OCI-LY7 (cell line): ENCODE results near the gene CORO6. TPM values are rescaled to one million over a fixed set of nuclear protein-coding genes. Genes with fewer than 3 reads are reported as not detected.

Source experiments
- BruUV-seq: library from RNA; stranded (reverse); fragments of 400-500 nt; replicated peaks from 2 replicates; lab custom pipeline; 2021; lab: Mats Ljungman, UMichigan
- CTCF ChIA-PET: fragments of 300-600 bp; sonication (Branson Sonifier 250); formaldehyde crosslinking; loops from one replicate; lab custom pipeline; 2022; ENCODE audit warnings: antibody characterized with exemption; ENCODE audit not compliant: unreplicated experiment; lab: Charles Lee
- POLR2A ChIA-PET: fragments of 300-600 bp; sonication (Branson Sonifier 250); formaldehyde crosslinking; loops from one replicate; lab custom pipeline; 2022; ENCODE audit warnings: antibody characterized with exemption; lab: Charles Lee
- DNase-seq: peaks from one replicate; pipeline ENCODE4 v3.0.0-alpha.2; 2015; ENCODE audit warnings: low spot score
- H2AFZ ChIP-seq: fragments of 200-600 bp; sonication (generic), shearing (Covaris generic); 2 replicates; pipeline ENCODE4 v1.6.1; 2014; ENCODE audit warnings: mild to moderate bottlenecking, antibody characterized with exemption, low read length, moderate library complexity
- H3K27ac ChIP-seq: fragments of 200-600 bp; sonication (generic); 2 replicates; pipeline ENCODE4 v1.5.1; 2014; ENCODE audit warnings: mixed run types, low read depth, mild to moderate bottlenecking, moderate library complexity, low read length, inconsistent platforms; ENCODE audit not compliant: poor library complexity, severe bottlenecking
- H3K36me3 ChIP-seq: fragments of 200-600 bp; sonication (generic); 2 replicates; pipeline ENCODE4 v1.6.1; 2014; ENCODE audit warnings: mild to moderate bottlenecking, antibody characterized with exemption, low read length, moderate library complexity, mixed read lengths; ENCODE audit not compliant: insufficient read depth
- H3K4me1 ChIP-seq: fragments of 200-600 bp; sonication (generic); 2 replicates; pipeline ENCODE4 v1.5.1; 2014; ENCODE audit warnings: mild to moderate bottlenecking, low read length; ENCODE audit not compliant: insufficient read depth, poor library complexity, severe bottlenecking
- H3K4me2 ChIP-seq: fragments of 200-600 bp; sonication (generic); 2 replicates; pipeline ENCODE4 v1.6.1; 2014; ENCODE audit warnings: mild to moderate bottlenecking, low read length
- H3K4me3 ChIP-seq: fragments of 200-600 bp; sonication (generic); 2 replicates; pipeline ENCODE4 v1.5.1; 2014; ENCODE audit warnings: mild to moderate bottlenecking, low read depth, low read length; ENCODE audit not compliant: poor library complexity, severe bottlenecking
- H3K79me2 ChIP-seq: fragments of 200-600 bp; sonication (generic); 2 replicates; pipeline ENCODE4 v1.6.1; 2016; ENCODE audit warnings: low read depth, mild to moderate bottlenecking, low read length, moderate library complexity, mixed read lengths; ENCODE audit not compliant: insufficient read depth
- H3K9me2 ChIP-seq: fragments of 200-600 bp; sonication (generic); 2 replicates; pipeline ENCODE4 v1.6.1; 2016; ENCODE audit warnings: mild to moderate bottlenecking, low read length, mixed read lengths; ENCODE audit not compliant: insufficient read depth
- H3K9me3 ChIP-seq: fragments of 200-600 bp; sonication (generic); 2 replicates; pipeline ENCODE4 v1.6.1; 2014; ENCODE audit warnings: mild to moderate bottlenecking, mixed run types, low read length, mixed read lengths
- H4K20me1 ChIP-seq: fragments of 200-600 bp; sonication (generic); 2 replicates; pipeline ENCODE4 v1.6.1; 2014; ENCODE audit warnings: mild to moderate bottlenecking, antibody characterized with exemption, low read length, moderate library complexity, mixed read lengths; ENCODE audit not compliant: insufficient read depth
- EZH2phosphoT487 ChIP-seq: fragments of 200-600 bp; sonication (generic); IDR thresholded peaks from 2 replicates; pipeline ENCODE4 v1.6.1; 2018; ENCODE audit warnings: low read depth, borderline replicate concordance, mild to moderate bottlenecking, mixed run types, antibody characterized with exemption, low read length, moderate library complexity, mixed read lengths
- intact Hi-C: fragments of 100-400 bp; cut with micrococcal nuclease; formaldehyde crosslinking; loops from one replicate; pipeline ENCODE4 v1.10.0; 2022; ENCODE audit not compliant: unreplicated experiment
- total RNA-seq, 2 experiments: library from RNA; depleted of rRNA in 1 of 2; stranded (reverse); fragments of >200 nt in 1 of 2; shearing (Covaris generic) in 1 of 2; gene quantifications; 2 replicates each; pipeline ENCODE4 v1.2.3, GENCODE V29; 2014 to 2022
- TF ChIP-seq, protein P1 (sequence below): fragments of 200-600 bp; sonication (generic); conservative IDR thresholded peaks from 2 replicates; pipeline ENCODE4 v1.5.1; 2014; ENCODE audit warnings: mild to moderate bottlenecking, antibody characterized with exemption, low read length, moderate library complexity, mixed read lengths

CORO6 gene
- total RNA-seq, 2 experiments from 2014 or later = 5.9 to 6.2 TPM

DNA sequence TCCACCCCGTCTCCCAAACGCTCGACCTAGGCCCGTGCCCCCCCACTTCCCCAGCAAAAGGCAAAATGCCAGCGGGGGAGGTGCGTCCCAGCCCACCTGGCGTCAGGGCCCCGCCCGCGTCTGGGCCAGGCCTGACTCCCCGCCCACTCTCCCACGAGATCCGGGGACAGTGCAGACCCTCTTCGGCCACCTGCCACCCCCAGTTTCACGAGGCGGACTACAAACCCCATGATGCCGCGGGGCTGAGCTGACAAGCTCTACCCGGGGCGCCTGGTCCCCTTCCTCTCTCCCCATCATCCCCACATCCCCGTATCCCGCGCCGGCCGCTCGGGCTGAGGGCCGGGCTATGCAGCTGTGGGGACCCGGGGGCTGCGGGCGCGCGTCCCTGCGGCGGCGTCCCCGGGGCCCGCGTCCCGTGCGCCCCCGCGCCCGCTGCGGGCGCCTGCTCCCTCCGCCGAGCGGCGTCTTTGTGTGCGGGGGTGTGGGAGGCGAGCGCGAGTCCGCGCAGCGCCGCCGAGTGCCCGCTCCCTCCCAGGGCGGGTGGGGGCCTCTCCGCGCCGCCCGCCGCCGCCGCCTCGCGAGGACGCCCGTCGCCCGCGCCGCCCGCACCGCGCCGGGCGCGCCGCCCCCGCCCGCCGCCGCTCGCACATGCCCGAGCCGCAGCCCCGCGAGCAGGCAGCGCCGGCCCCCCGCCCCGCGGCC lies 29.7 kb downstream of the CORO6 start, which contains the start of gene ANKRD13B:
ANKRD13B (plus strand) TSS at position 283 of the 702 bp plus-strand sequence. CDS start 490 bp downstream, outside the sequence.
- DNase-seq = peak; percentile 71
- no peaks in the 10 kb centered on the region for H3K9me3 ChIP-seq
- no peaks in the 10 kb centered on the region for H3K9me2 ChIP-seq
- peaks cover 16% of the 10 kb centered on the region for H3K79me2 ChIP-seq
- TF ChIP-seq EZH2phosphoT487 = no peak
- TF ChIP-seq, protein P1, sequence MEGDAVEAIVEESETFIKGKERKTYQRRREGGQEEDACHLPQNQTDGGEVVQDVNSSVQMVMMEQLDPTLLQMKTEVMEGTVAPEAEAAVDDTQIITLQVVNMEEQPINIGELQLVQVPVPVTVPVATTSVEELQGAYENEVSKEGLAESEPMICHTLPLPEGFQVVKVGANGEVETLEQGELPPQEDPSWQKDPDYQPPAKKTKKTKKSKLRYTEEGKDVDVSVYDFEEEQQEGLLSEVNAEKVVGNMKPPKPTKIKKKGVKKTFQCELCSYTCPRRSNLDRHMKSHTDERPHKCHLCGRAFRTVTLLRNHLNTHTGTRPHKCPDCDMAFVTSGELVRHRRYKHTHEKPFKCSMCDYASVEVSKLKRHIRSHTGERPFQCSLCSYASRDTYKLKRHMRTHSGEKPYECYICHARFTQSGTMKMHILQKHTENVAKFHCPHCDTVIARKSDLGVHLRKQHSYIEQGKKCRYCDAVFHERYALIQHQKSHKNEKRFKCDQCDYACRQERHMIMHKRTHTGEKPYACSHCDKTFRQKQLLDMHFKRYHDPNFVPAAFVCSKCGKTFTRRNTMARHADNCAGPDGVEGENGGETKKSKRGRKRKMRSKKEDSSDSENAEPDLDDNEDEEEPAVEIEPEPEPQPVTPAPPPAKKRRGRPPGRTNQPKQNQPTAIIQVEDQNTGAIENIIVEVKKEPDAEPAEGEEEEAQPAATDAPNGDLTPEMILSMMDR = no peak
- H2AFZ ChIP-seq = peak within 1 kb of the TSS; percentile 87
- intact Hi-C loops = no loop called here
- H3K36me3 ChIP-seq = no peaks in the 10 kb centered on the region
- peak within 1 kb of the TSS; percentile 99 for H3K4me2 ChIP-seq
- ChIA-PET CTCF (interaction anchor here (0.9 to 1.7 kb wide), 2 partner anchors 24 to 223 kb away, joined by 3 to 12 read pairs; no protein-coding TSS in a partner anchor), POLR2A (interaction anchor here (1.0 to 1.9 kb wide), 4 partner anchors 12 to 129 kb away, joined by 3 to 8 read pairs (median 5); no protein-coding TSS in a partner anchor)
- peaks cover 39% of the 10 kb centered on the region for H3K4me1 ChIP-seq
- peak within 1 kb of the TSS; percentile 92 for H3K4me3 ChIP-seq
- peaks cover 17% of the 10 kb centered on the region; the same call in 1 of the 2 replicates for H4K20me1 ChIP-seq
- BruUV-seq = no TSS peak
- H3K27ac ChIP-seq = peak within 1 kb of the TSS; percentile 61

DNA sequence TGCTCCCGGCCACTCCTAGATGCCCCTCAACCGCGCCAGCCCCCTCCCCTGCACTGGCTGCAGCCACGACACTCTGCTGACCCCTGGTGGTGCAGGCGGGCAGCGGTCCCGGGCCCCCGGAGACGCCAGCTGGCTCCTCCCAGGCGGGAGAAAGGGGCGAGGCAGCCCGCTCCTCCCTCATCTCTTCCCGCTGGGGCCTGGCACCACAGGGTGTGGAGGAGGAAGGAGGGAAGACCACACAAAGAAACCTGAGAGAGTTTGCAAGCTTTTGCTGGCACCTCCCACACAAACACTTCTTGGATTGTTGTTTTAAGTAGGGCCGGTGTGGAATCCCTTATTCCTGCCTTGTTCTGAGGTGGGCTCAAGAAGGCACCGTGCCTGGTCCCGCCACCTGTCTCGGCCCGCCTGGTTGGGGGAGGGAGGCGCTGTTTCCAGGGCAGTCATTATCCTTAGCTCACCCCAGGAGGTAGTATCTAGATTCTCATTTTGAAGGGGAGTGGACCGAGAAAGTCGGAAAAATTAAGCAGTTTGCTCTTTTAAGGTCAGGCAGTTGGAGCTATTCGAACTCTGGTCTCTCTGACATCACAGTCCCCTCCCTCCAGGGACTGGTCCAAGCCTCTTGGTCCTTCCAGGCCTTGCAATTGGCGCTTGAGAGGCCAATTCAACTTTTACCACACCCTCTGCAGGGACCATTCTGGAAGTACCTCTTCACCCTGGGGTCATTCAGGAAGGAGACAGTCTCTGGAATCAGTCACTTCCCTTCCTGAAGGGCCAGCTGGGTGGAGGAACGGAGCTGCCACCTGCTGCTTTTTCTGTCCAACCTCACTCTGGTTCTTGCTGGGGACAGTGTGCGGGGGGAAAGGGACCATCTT lies 30.7 kb downstream of the CORO6 start:
- H4K20me1 ChIP-seq = peaks cover 17% of the 10 kb centered on the region; the same call in 1 of the 2 replicates
- TF ChIP-seq, protein P1 = peak; percentile 97
- TF ChIP-seq EZH2phosphoT487 = no peak
- no TSS peak for BruUV-seq
- intact Hi-C loops = loop anchor here (1.0 kb wide), 1 partner anchor 12 kb away; no protein-coding TSS in a partner anchor
- H3K4me2 ChIP-seq = peak overlapping the region; percentile 99
- peaks cover 49% of the 10 kb centered on the region for H3K4me1 ChIP-seq
- ChIA-PET POLR2A (interaction anchor here (0.6 to 1.9 kb wide), 5 partner anchors 8 to 130 kb away, joined by 3 to 8 read pairs (median 3); no protein-coding TSS in a partner anchor), CTCF (interaction anchor here (0.9 to 1.7 kb wide), 3 partner anchors 11 to 222 kb away, joined by 3 to 12 read pairs (median 4); no protein-coding TSS in a partner anchor)
- peak overlapping the region; percentile 61 for H3K27ac ChIP-seq
- H3K9me2 ChIP-seq = no peaks in the 10 kb centered on the region
- H3K36me3 ChIP-seq = no peaks in the 10 kb centered on the region
- DNase-seq = peak; percentile 84
- no peaks in the 10 kb centered on the region for H3K9me3 ChIP-seq
- peak overlapping the region; percentile 79 for H3K4me3 ChIP-seq
- H3K79me2 ChIP-seq = peaks cover 26% of the 10 kb centered on the region
- H2AFZ ChIP-seq = peak overlapping the region; percentile 87; the same call in 1 of the 2 replicates
